GM18868 (cell line): ENCODE results near the gene RAB30.
A peak's percentile ranks its signal among the peaks of the same experiment; 100 is the strongest.
"Not testable (repeated sequence)": the region's sequence is repeated elsewhere in the genome, so short reads cannot be mapped to it uniquely, and the experiment has no call there.

Experiments used
- ATAC-seq: cut with Tn5 transposase; IDR thresholded peaks from one replicate; pipeline ENCODE4 v1.9.1; 2021; ENCODE audit warnings: mild to moderate bottlenecking, moderate library complexity; ENCODE audit not compliant: unreplicated experiment

The RAB30 gene

GRCh38 chr11:83011333-83012167, 60.1 kb downstream of the RAB30 start:
- ATAC-seq = no peak

- ATAC-seq = no peak
Observed at GRCh38 chr11:83009999-83010398, 61.7 kb downstream of the RAB30 start.

- ATAC-seq = not testable (repeated sequence)
Observed at GRCh38 chr11:83009136-83009535, 62.6 kb downstream of the RAB30 start.

GRCh38 chr11:83008581-83008923, 63.1 kb downstream of the RAB30 start:
- ATAC-seq = no peak

GRCh38 chr11:83007909-83008580, 63.7 kb downstream of the RAB30 start:
- peak; percentile 40 for ATAC-seq

- no peak for ATAC-seq
Observed at GRCh38 chr11:83007477-83007876, 64.2 kb downstream of the RAB30 start.

GRCh38 chr11:83006877-83007330, 64.8 kb downstream of the RAB30 start:
- peak; percentile 88 for ATAC-seq

GRCh38 chr11:83004746-83005556, 66.7 kb downstream of the RAB30 start:
- no peak for ATAC-seq

GRCh38 chr11:83002522-83002921, 69.2 kb downstream of the RAB30 start:
- no peak for ATAC-seq

- ATAC-seq = no peak
Observed at GRCh38 chr11:83002053-83002452, 69.6 kb downstream of the RAB30 start.

- no peak for ATAC-seq
Observed at GRCh38 chr11:83000381-83000780, 71.3 kb downstream of the RAB30 start.

GRCh38 chr11:82999232-82999631, 72.5 kb downstream of the RAB30 start:
- ATAC-seq = no peak

GRCh38 chr11:82998697-82999096, 73.0 kb downstream of the RAB30 start:
- ATAC-seq = no peak

- peak; percentile 92 for ATAC-seq
Observed at GRCh38 chr11:82996966-82997606, 74.6 kb downstream of the RAB30 start.

GRCh38 chr11:82995754-82996398, 75.8 kb downstream of the RAB30 start:
- ATAC-seq = peak; percentile 36

- ATAC-seq = no peak
Observed at GRCh38 chr11:82995235-82995634, 76.5 kb downstream of the RAB30 start.

GRCh38 chr11:82994604-82995230, 77.0 kb downstream of the RAB30 start:
- no peak for ATAC-seq

GRCh38 chr11:82992223-82992622, 79.5 kb downstream of the RAB30 start:
- no peak for ATAC-seq

GRCh38 chr11:82989628-82990404, 81.9 kb downstream of the RAB30 start:
- no peak for ATAC-seq
